Left lung (tissue), 10 donors: Measurements from ENCODE around the gene CORIN. TPM values are rescaled to one million over a fixed set of nuclear protein-coding genes. Genes with fewer than 3 reads are reported as not detected.

Experiments used
- ATAC-seq: fragments of 200-7000 bp; cut with Tn5 transposase; one replicate; pipeline ENCODE4 v1.9.1; 2020; ENCODE audit warnings: moderate library complexity
- DNase-seq, 4 donors: peaks; one replicate each; pipeline ENCODE4 v3.0.0-alpha.2; 2013 to 2020
- H3K27ac ChIP-seq, 2 donors: fragments of 200-600 bp; sonication (generic) in 1 of 2; one replicate each; pipeline versions ENCODE4 v1.5.0 to v1.8.0; 2020 to 2021
- H3K27me3 ChIP-seq, 2 donors: fragments of 200-600 bp; sonication (generic) in 1 of 2; one replicate each; pipeline versions ENCODE4 v1.5.0 to v1.8.0; 2020 to 2021
- H3K36me3 ChIP-seq, 2 donors: fragments of 200-600 bp; sonication (generic) in 1 of 2; one replicate each; pipeline versions ENCODE4 v1.5.0 to v1.8.0; 2020 to 2021
- H3K4me1 ChIP-seq, 2 donors: fragments of 200-600 bp; one replicate each; pipeline ENCODE4 v1.8.0; 2021
- H3K4me3 ChIP-seq, 2 donors: fragments of 200-600 bp; sonication (generic) in 1 of 2; one replicate each; pipeline versions ENCODE4 v1.5.0 to v1.8.0; 2020 to 2021; ENCODE audit warnings: mild to moderate bottlenecking in 1 of 2
- H3K9me3 ChIP-seq, 2 donors: fragments of 200-600 bp; sonication (generic) in 1 of 2; one replicate each; pipeline versions ENCODE4 v1.5.0 to v1.8.0; 2020 to 2021
- intact Hi-C, 2 donors: fragments of 100-400 bp; cut with DNase I; formaldehyde crosslinking; loops; one replicate each; pipeline versions ENCODE4 v1.11.2 to v1.14.2; 2022
- polyA plus RNA-seq, 6 donors: library from polyadenylated mRNA; unstranded; fragments of 120-200 nt; gene quantifications; one replicate each; pipeline ENCODE4 v1.2.1, GENCODE V29; 2013; ENCODE audit not compliant: insufficient read length in 6 of 6
- total RNA-seq, 2 donors: library from RNA; stranded (reverse); fragmentation: NEBNext Ultra II Directional; extraction: Animal tissue kit (Norgen Biotek cat#: 25700); gene quantifications; one replicate each; pipeline ENCODE4 v1.2.1, GENCODE V29; 2021
- TF ChIP-seq, protein P1 (sequence below), 2 donors: fragments of 200-600 bp; sonication (generic) in 1 of 2; IDR thresholded peaks; one replicate each; pipeline versions ENCODE4 v1.5.0 to v1.8.0; 2021; ENCODE audit warnings: antibody characterized with exemption in 2 of 2
- donor health status: DM: no; HTN: yes; CAD: no.
- donor health status: DM: no; HTN: no; CAD: no.

CORIN gene
- total and polyA plus RNA-seq, 8 donors: 1.4 to 6.3 (median 3.3) TPM

- H3K9me3 ChIP-seq: peaks cover 0 to 16% of the 10 kb centered on the region in 2 donors
- ATAC-seq (no peak), DNase-seq (peak in 1 of 4 donors; percentile 13)
- H3K36me3 ChIP-seq: peaks cover 0 to 80% of the 10 kb centered on the region in 2 donors
- intact Hi-C loops: no loop called here
- no peak overlapping the region for H3K27ac ChIP-seq
- no peak overlapping the region for H3K4me3 ChIP-seq
- H3K27me3 ChIP-seq: no peaks in the 10 kb centered on the region
- TF ChIP-seq, protein P1, sequence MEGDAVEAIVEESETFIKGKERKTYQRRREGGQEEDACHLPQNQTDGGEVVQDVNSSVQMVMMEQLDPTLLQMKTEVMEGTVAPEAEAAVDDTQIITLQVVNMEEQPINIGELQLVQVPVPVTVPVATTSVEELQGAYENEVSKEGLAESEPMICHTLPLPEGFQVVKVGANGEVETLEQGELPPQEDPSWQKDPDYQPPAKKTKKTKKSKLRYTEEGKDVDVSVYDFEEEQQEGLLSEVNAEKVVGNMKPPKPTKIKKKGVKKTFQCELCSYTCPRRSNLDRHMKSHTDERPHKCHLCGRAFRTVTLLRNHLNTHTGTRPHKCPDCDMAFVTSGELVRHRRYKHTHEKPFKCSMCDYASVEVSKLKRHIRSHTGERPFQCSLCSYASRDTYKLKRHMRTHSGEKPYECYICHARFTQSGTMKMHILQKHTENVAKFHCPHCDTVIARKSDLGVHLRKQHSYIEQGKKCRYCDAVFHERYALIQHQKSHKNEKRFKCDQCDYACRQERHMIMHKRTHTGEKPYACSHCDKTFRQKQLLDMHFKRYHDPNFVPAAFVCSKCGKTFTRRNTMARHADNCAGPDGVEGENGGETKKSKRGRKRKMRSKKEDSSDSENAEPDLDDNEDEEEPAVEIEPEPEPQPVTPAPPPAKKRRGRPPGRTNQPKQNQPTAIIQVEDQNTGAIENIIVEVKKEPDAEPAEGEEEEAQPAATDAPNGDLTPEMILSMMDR (IDR thresholded peaks at IDR 0.05): no peak
- H3K4me1 ChIP-seq: no peaks in the 10 kb centered on the region
These were observed 39.1 kb upstream of the CORIN start for GRCh38 chr4:47876784-47877546.

DNA sequence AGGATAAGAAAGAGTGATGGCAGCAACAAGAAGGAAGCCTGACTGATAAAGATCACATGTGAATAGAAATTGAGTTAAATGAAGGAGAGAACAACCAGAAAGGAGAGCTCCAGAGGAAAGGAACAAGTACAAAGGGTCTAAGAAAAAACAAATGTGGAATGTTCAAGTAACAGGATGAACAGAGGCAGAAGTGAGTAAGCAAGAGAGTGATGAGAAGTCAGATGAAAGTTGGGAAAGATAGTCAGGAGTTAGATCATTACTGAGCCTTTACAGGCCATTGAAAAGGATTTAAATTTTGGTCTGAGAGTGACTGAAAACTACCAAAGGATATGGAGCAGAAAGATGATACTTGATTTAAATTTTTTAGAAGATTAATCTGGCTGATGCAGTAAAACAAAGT lies 38.4 kb upstream of the CORIN start:
- Histone ChIP-seq H3K36me3 (peaks cover 0 to 81% of the 10 kb centered on the region in 2 donors), H3K4me1 (no peaks in the 10 kb centered on the region), H3K27me3 (no peaks in the 10 kb centered on the region), H3K4me3 (no peak overlapping the region), H3K9me3 (peaks cover 0 to 16% of the 10 kb centered on the region in 2 donors), H3K27ac (no peak overlapping the region)
- TF ChIP-seq, protein P1 (IDR thresholded peaks at IDR 0.05): no peak
- DNase-seq (no peak), ATAC-seq (no peak)
- intact Hi-C loops: no loop called here

- Histone ChIP-seq H3K4me3 (no peak overlapping the region), H3K9me3 (peaks cover 0 to 16% of the 10 kb centered on the region in 2 donors), H3K4me1 (no peaks in the 10 kb centered on the region), H3K27ac (no peak overlapping the region), H3K27me3 (no peaks in the 10 kb centered on the region), H3K36me3 (peaks cover 0 to 81% of the 10 kb centered on the region in 2 donors)
- no peak for DNase-seq
- no peak for ATAC-seq
- intact Hi-C loops: no loop called here
- TF ChIP-seq, protein P1 (IDR thresholded peaks at IDR 0.05): no peak
These were observed 36.1 kb upstream of the CORIN start for GRCh38 chr4:47873877-47874541.

DNA sequence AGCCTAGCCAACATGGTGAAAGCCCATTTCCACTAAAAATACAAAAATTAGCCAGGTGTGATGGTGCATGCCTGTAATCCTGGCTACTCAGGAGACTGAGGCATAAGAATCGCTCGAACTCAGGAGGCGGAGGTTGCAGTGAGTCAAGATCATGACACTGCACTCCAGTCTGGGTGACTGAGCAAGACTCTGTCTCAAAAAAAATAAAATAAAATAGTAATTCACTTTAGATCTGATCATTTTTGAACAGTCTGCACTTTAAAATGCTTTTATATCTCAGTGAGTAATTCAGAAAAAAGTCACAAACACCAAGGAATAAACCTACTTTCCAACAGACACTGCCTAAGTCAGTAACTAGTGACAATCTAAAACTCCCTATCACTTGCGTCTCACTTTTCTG lies 25.6 kb upstream of the CORIN start:
- no peak for DNase-seq
- H3K4me3 ChIP-seq: no peak overlapping the region
- H3K4me1 ChIP-seq: no peaks in the 10 kb centered on the region
- no peaks in the 10 kb centered on the region for H3K27me3 ChIP-seq
- TF ChIP-seq, protein P1 (IDR thresholded peaks at IDR 0.05): no peak
- peaks cover 0 to 28% of the 10 kb centered on the region in 2 donors for H3K36me3 ChIP-seq
- no peaks in the 10 kb centered on the region for H3K9me3 ChIP-seq
- no peak for ATAC-seq
- intact Hi-C loops: no loop called here
- H3K27ac ChIP-seq: no peak overlapping the region

DNA sequence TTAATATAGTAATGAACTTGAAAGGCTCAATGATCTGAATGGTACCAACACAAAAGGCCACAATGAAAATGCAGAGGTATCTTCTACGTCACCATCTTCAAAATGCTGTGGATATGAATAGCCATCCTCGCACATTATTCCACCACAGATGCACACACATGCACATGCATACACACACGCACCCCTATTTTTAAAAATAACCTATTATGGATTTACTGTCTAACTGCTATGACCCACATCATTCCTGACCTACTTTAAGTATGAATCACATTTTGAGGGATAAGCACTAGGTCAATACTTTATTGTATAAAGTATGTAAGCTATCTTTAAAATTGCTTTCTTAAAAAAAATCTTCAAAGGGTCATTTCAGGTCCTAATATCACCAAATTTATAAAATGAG lies 24.4 kb upstream of the CORIN start:
- H3K36me3 ChIP-seq: peaks cover 0 to 20% of the 10 kb centered on the region in 2 donors
- no peaks in the 10 kb centered on the region for H3K9me3 ChIP-seq
- H3K27ac ChIP-seq: no peak overlapping the region
- intact Hi-C loops: no loop called here
- DNase-seq (no peak), ATAC-seq (no peak)
- TF ChIP-seq, protein P1 (IDR thresholded peaks at IDR 0.05): no peak
- no peaks in the 10 kb centered on the region for H3K4me1 ChIP-seq
- H3K27me3 ChIP-seq: no peaks in the 10 kb centered on the region
- no peak overlapping the region for H3K4me3 ChIP-seq
